Esophagus muscularis mucosa (tissue), 4 donors: Measurements from ENCODE around the gene GLCE. TPM values are rescaled to one million over a fixed set of nuclear protein-coding genes. Genes with fewer than 3 reads are reported as not detected.

Source experiments
- DNase-seq: peaks from one replicate; pipeline ENCODE4 v3.0.0-alpha.2; 2017; ENCODE audit errors: extremely low spot score
- H3K27ac ChIP-seq, 4 donors: fragments of 200-600 bp; sonication (generic); replicated peaks in 1 of 4; 1 replicate in 3 of 4; 2 replicates in 1 of 4; pipeline ENCODE4 v1.5.1; 2016 to 2019; ENCODE audit warnings: mild to moderate bottlenecking in 1 of 4
- H3K27me3 ChIP-seq, 4 donors: fragments of 200-600 bp; sonication (generic); one replicate each; pipeline versions ENCODE4 v1.5.1 to v1.6.0; 2016 to 2019
- H3K36me3 ChIP-seq, 4 donors: fragments of 200-600 bp; sonication (generic); one replicate each; pipeline ENCODE4 v1.5.1; 2016 to 2019
- H3K4me1 ChIP-seq, 4 donors: fragments of 200-600 bp; sonication (generic); one replicate each; pipeline ENCODE4 v1.5.1; 2016 to 2019
- H3K4me3 ChIP-seq, 4 donors: fragments of 200-600 bp; sonication (generic); 1 replicate in 2 of 4; 2 replicates in 2 of 4; pipeline ENCODE4 v1.5.1; 2016 to 2019; ENCODE audit warnings: mild to moderate bottlenecking in 4 of 4, moderate library complexity in 1 of 4
- H3K9me3 ChIP-seq, 4 donors: fragments of 200-600 bp; sonication (generic); 1 replicate in 3 of 4; 2 replicates in 1 of 4; pipeline ENCODE4 v1.5.1; 2016 to 2019
- EP300 ChIP-seq: sonication (generic); formaldehyde crosslinking; IDR thresholded peaks from one replicate; pipeline ENCODE4 v1.6.1; 2017; ENCODE audit warnings: antibody characterized with exemption
- POLR2A ChIP-seq: fragments of 450-650 bp; IDR thresholded peaks from one replicate; pipeline ENCODE4 v1.6.1; 2017; ENCODE audit warnings: antibody characterized with exemption, moderate library complexity, mild to moderate bottlenecking, low read depth
- POLR2AphosphoS5 ChIP-seq, 2 donors: sonication (generic); formaldehyde crosslinking; IDR thresholded peaks; one replicate each; pipeline ENCODE4 v1.6.1; 2017; ENCODE audit warnings: antibody characterized with exemption in 2 of 2
- WGBS: methylation state at CpG from one replicate; pipeline ENCODE4 v1.1.5; 2018; 5-methylcytosine and 5-hydroxymethylcytosine counted together
- intact Hi-C: fragments of 100-400 bp; cut with DNase I; formaldehyde crosslinking; loops from one replicate; pipeline ENCODE4 v1.15.1; 2023
- total RNA-seq, 4 donors: library from RNA; depleted of rRNA; stranded (reverse); fragments of >200 nt; gene quantifications; one replicate each; pipeline versions ENCODE4 v1.1.0 to v1.2.1, GENCODE V29; 2016
- TF ChIP-seq, protein P1 (sequence below), 3 experiments: fragments of 200-600 bp in 2 of 3; fragments of 450-650 bp in 1 of 3; sonication (generic) in 2 of 3; IDR thresholded peaks; one replicate each; pipeline ENCODE4 v1.5.1; 2017 to 2019; ENCODE audit warnings: antibody characterized with exemption in 3 of 3, mild to moderate bottlenecking in 2 of 3, moderate library complexity in 1 of 3

The GLCE gene
- total RNA-seq, 4 donors from 2014 or later: 9.6 to 13.2 (median 9.8) TPM

DNA sequence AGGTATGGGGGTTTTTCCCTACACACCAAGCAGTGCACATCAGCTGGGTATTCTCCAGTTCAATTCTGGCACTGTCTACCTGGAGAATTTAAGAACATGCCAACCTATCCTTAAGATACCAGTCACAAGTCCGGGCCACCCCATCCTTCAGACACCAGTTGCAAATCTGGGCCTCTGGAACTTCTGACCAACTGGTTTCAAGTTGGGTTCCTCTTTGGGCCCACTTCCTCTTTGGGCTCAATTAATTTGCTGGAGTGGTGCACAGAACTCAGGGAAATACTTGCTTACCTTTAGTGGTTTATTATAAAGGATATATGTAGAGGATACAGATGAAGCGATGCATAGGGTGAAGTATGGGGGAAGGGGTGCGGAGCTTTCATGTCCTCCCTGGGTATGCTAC, 25.3 kb downstream of the GLCE start:
- Histone ChIP-seq H3K4me1 (no peaks in the 10 kb centered on the region), H3K27ac (no peak overlapping the region), H3K4me3 (no peak overlapping the region), H3K9me3 (peaks cover 0 to 8% (median 0%) of the 10 kb centered on the region in 4 donors), H3K27me3 (no peaks in the 10 kb centered on the region), H3K36me3 (no peaks in the 10 kb centered on the region)
- no peak for TF ChIP-seq POLR2AphosphoS5 (IDR thresholded peaks at IDR 0.05)
- TF ChIP-seq POLR2A: no peak
- TF ChIP-seq, protein P1, sequence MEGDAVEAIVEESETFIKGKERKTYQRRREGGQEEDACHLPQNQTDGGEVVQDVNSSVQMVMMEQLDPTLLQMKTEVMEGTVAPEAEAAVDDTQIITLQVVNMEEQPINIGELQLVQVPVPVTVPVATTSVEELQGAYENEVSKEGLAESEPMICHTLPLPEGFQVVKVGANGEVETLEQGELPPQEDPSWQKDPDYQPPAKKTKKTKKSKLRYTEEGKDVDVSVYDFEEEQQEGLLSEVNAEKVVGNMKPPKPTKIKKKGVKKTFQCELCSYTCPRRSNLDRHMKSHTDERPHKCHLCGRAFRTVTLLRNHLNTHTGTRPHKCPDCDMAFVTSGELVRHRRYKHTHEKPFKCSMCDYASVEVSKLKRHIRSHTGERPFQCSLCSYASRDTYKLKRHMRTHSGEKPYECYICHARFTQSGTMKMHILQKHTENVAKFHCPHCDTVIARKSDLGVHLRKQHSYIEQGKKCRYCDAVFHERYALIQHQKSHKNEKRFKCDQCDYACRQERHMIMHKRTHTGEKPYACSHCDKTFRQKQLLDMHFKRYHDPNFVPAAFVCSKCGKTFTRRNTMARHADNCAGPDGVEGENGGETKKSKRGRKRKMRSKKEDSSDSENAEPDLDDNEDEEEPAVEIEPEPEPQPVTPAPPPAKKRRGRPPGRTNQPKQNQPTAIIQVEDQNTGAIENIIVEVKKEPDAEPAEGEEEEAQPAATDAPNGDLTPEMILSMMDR (IDR thresholded peaks at IDR 0.05): no peak
- no peak for TF ChIP-seq EP300
- 96% methylated on average over 3 of the region's 3 CpGs for WGBS
- no peak for DNase-seq
- intact Hi-C loops: no loop called here

DNA sequence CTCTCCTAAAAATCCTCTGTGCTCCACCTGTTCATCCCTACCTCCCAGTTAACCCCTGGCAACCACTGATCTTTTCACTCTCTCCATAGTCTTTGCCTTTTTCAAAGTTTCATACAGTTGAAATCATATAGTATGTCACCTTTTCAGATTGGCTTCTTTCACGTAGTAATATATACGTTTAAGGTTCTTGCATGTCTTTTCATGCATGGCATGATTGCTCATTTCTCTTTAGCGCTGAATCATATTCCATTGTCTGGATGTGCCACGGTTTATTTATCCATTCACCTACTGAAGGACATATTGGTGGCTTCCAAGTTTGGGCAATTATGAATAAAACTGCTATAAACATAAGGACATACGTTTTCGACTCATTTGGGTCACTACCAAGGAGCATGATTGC, 28.7 kb downstream of the GLCE start:
- H3K4me3 ChIP-seq: no peak overlapping the region
- H3K4me1 ChIP-seq: peaks cover 13 to 17% (median 15%) of the 10 kb centered on the region in 4 donors
- H3K36me3 ChIP-seq: no peaks in the 10 kb centered on the region
- no peak for DNase-seq
- TF ChIP-seq, protein P1 (IDR thresholded peaks at IDR 0.05): no peak
- no peak for TF ChIP-seq POLR2AphosphoS5 (IDR thresholded peaks at IDR 0.05)
- no peak for TF ChIP-seq EP300
- no peak for TF ChIP-seq POLR2A
- no peak overlapping the region for H3K27ac ChIP-seq
- WGBS: 84% methylated on average over 6 of the region's 6 CpGs
- peaks cover 0 to 9% (median 0%) of the 10 kb centered on the region in 4 donors for H3K9me3 ChIP-seq
- intact Hi-C loops: no loop called here
- no peaks in the 10 kb centered on the region for H3K27me3 ChIP-seq

DNA sequence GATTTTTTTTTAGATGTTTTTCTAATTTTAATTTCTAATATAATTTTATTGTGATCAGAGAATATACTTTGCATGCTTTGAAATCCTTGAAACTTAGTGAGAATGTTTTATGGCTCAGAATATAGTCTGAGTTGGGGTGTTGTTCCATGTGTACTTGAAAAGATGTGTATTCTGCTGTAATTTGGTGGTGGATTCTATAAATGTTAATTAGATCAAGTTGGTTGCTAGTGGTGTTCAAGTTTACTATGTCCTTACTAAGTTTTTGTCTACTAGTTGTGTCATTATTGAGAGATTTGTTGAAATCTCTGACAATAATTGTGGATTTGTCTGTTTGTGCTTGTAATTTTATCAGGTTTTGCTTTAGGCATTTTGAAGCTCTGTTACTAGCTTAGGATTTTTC, 29.7 kb downstream of the GLCE start:
- H3K27ac ChIP-seq: no peak overlapping the region
- intact Hi-C loops: no loop called here
- TF ChIP-seq EP300: no peak
- TF ChIP-seq, protein P1 (IDR thresholded peaks at IDR 0.05): no peak
- TF ChIP-seq POLR2A: no peak
- H3K36me3 ChIP-seq: no peaks in the 10 kb centered on the region
- H3K4me3 ChIP-seq: no peak overlapping the region
- H3K9me3 ChIP-seq: peaks cover 0 to 9% (median 0%) of the 10 kb centered on the region in 4 donors
- H3K27me3 ChIP-seq: no peaks in the 10 kb centered on the region
- H3K4me1 ChIP-seq: peaks cover 22 to 26% (median 25%) of the 10 kb centered on the region in 4 donors
- no peak for DNase-seq

DNA sequence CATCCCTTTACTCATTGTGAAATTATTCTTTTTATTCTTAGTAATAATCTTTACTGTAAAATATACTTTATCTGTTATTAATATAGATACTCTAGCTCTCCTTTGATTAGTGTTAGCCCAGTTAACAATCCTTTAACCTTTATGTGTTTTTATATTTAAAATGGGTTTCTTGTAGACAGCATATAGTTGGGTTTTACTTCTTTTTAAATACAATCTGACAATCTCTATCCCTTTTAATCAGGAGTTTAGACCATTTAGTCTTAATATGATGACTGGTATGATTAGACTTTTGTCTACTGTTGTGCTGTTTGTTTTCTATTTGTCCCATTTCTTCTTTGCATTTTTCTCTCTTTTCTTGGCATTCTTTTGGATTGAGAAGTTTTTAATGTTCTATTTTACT, 30.1 kb downstream of the GLCE start:
- no peak for DNase-seq
- intact Hi-C loops: no loop called here
- peaks cover 22 to 28% (median 26%) of the 10 kb centered on the region in 4 donors for H3K4me1 ChIP-seq
- no peak overlapping the region for H3K4me3 ChIP-seq
- H3K9me3 ChIP-seq: peaks cover 0 to 9% (median 0%) of the 10 kb centered on the region in 4 donors
- H3K27me3 ChIP-seq: no peaks in the 10 kb centered on the region
- no peaks in the 10 kb centered on the region for H3K36me3 ChIP-seq
- H3K27ac ChIP-seq: no peak overlapping the region
- TF ChIP-seq POLR2AphosphoS5 (IDR thresholded peaks at IDR 0.05) (no peak), EP300 (no peak), POLR2A (no peak)
- TF ChIP-seq, protein P1 (IDR thresholded peaks at IDR 0.05): no peak
